ENCODE data around the gene PKNOX2.

The PKNOX2 gene

GRCh38 chr11:125343718-125344131 lies 179.2 kb downstream of the PKNOX2 start:
- no peak for DNase-seq

GRCh38 chr11:125344846-125345420 lies 180.4 kb downstream of the PKNOX2 start:
- no peak for DNase-seq

GRCh38 chr11:125345421-125346178 lies 181.0 kb downstream of the PKNOX2 start:
- peak in 2 of 4 experiments; percentile 8 to 22 for DNase-seq

- DNase-seq, result no peak
Observed at GRCh38 chr11:125346179-125346530, 181.6 kb downstream of the PKNOX2 start.

GRCh38 chr11:125346565-125347260 lies 182.2 kb downstream of the PKNOX2 start:
- no peak for DNase-seq

GRCh38 chr11:125347261-125347585 lies 182.7 kb downstream of the PKNOX2 start:
- DNase-seq, result no peak

GRCh38 chr11:125348141-125348651 lies 183.6 kb downstream of the PKNOX2 start:
- DNase-seq, result no peak

- DNase-seq, result peak in 3 of 4 experiments; percentile 7 to 13 (median 10)
Observed at GRCh38 chr11:125348674-125349309, 184.2 kb downstream of the PKNOX2 start.

GRCh38 chr11:125350206-125351032 lies 185.9 kb downstream of the PKNOX2 start:
- no peak for DNase-seq

- DNase-seq, result no peak
Observed at GRCh38 chr11:125351033-125351867, 186.7 kb downstream of the PKNOX2 start.

GRCh38 chr11:125351868-125352250 lies 187.3 kb downstream of the PKNOX2 start:
- DNase-seq, result no peak

- no peak for DNase-seq
Observed at GRCh38 chr11:125356797-125357196, 192.2 kb downstream of the PKNOX2 start.

GRCh38 chr11:125357551-125357950 lies 193.0 kb downstream of the PKNOX2 start:
- no peak for DNase-seq

GRCh38 chr11:125358254-125358840 lies 193.8 kb downstream of the PKNOX2 start:
- no peak for DNase-seq

GRCh38 chr11:125359130-125359529 lies 194.6 kb downstream of the PKNOX2 start:
- no peak for DNase-seq

GRCh38 chr11:125360066-125360465 lies 195.5 kb downstream of the PKNOX2 start:
- DNase-seq, result no peak

GRCh38 chr11:125364121-125364826 lies 199.7 kb downstream of the PKNOX2 start:
- no peak for DNase-seq

- DNase-seq, result no peak
Observed at GRCh38 chr11:125365196-125365931, 200.8 kb downstream of the PKNOX2 start.

GRCh38 chr11:125367710-125368109 lies 203.2 kb downstream of the PKNOX2 start:
- DNase-seq, result no peak

- no peak for DNase-seq
Observed at GRCh38 chr11:125368757-125369156, 204.2 kb downstream of the PKNOX2 start.

Measured in activated naive CD4-positive, alpha-beta T cell (primary cell).